H9 (cell line): ENCODE measurements around the gene EHBP1. TPM values are rescaled to one million over a fixed set of nuclear protein-coding genes. Genes with fewer than 3 reads are reported as not detected.

Experiments
- DNase-seq: peaks from one replicate; pipeline ENCODE4 v3.0.0-alpha.2; 2017
- H2AFZ ChIP-seq: one replicate; pipeline ENCODE4 v1.6.1; 2013; ENCODE audit warnings: mild to moderate bottlenecking, low read length, control low read depth, moderate library complexity
- H2AK5ac ChIP-seq: 2 replicates; pipeline ENCODE4 v1.6.1; 2013; ENCODE audit warnings: low read length, control low read depth, mixed read lengths; ENCODE audit not compliant: insufficient read length
- H2BK120ac ChIP-seq: one replicate; pipeline ENCODE4 v1.6.1; 2013; ENCODE audit warnings: low read depth, mild to moderate bottlenecking, low read length, control low read depth, inconsistent platforms; ENCODE audit not compliant: poor library complexity, severe bottlenecking
- H2BK12ac ChIP-seq: 2 replicates; pipeline ENCODE4 v1.6.1; 2013; ENCODE audit warnings: low read length, control low read depth, mixed read lengths, low read depth; ENCODE audit not compliant: insufficient read length
- H2BK15ac ChIP-seq: 2 replicates; pipeline ENCODE4 v1.6.1; 2013; ENCODE audit warnings: low read depth, low read length, control low read depth
- H2BK20ac ChIP-seq: one replicate; pipeline ENCODE4 v1.6.1; 2013; ENCODE audit warnings: low read depth, mild to moderate bottlenecking, low read length, control low read depth, inconsistent platforms; ENCODE audit not compliant: poor library complexity, severe bottlenecking
- H2BK5ac ChIP-seq: 2 replicates; pipeline ENCODE4 v1.6.1; 2013; ENCODE audit warnings: low read length, control low read depth, mixed read lengths; ENCODE audit not compliant: insufficient read length
- H3K14ac ChIP-seq: 2 replicates; pipeline ENCODE4 v1.6.1; 2013; ENCODE audit warnings: low read length, control low read depth; ENCODE audit not compliant: insufficient read depth
- H3K18ac ChIP-seq: 2 replicates; pipeline ENCODE4 v1.6.1; 2013; ENCODE audit warnings: low read depth, mild to moderate bottlenecking, mixed read lengths, low read length, control low read depth; ENCODE audit not compliant: insufficient read length
- H3K23ac ChIP-seq: 2 replicates; pipeline ENCODE4 v1.6.1; 2013; ENCODE audit warnings: low read length, control low read depth, mixed read lengths, low read depth; ENCODE audit not compliant: insufficient read length
- H3K23me2 ChIP-seq: 2 replicates; pipeline ENCODE4 v1.6.1; 2013; ENCODE audit warnings: low read depth, mild to moderate bottlenecking, mixed read lengths, low read length, control low read depth; ENCODE audit not compliant: insufficient read length, poor library complexity, severe bottlenecking
- H3K27ac ChIP-seq: 2 replicates; pipeline ENCODE4 v1.5.1; 2013; ENCODE audit warnings: low read length, control low read depth, mixed read lengths, low read depth; ENCODE audit not compliant: insufficient read length
- H3K27me3 ChIP-seq: 2 replicates; pipeline ENCODE4 v1.6.1; 2013; ENCODE audit warnings: low read length, control low read depth, inconsistent platforms; ENCODE audit not compliant: insufficient read depth
- H3K4ac ChIP-seq: 2 replicates; pipeline ENCODE4 v1.6.1; 2013; ENCODE audit warnings: low read depth, mild to moderate bottlenecking, control low read depth, inconsistent platforms, low read length, moderate library complexity
- H3K4me1 ChIP-seq: 2 replicates; pipeline ENCODE4 v1.6.1; 2013; ENCODE audit warnings: low read length, control low read depth, inconsistent platforms; ENCODE audit not compliant: insufficient read depth
- H3K4me2 ChIP-seq: 2 replicates; pipeline ENCODE4 v1.6.1; 2013; ENCODE audit warnings: low read length, control low read depth, mixed read lengths; ENCODE audit not compliant: insufficient read length, insufficient read depth
- H3K56ac ChIP-seq: 2 replicates; pipeline ENCODE4 v1.6.1; 2013; ENCODE audit warnings: low read depth, mild to moderate bottlenecking, mixed read lengths, low read length, control low read depth; ENCODE audit not compliant: insufficient read length
- H3K79me1 ChIP-seq: 2 replicates; pipeline ENCODE4 v1.6.1; 2013; ENCODE audit warnings: low read depth, mild to moderate bottlenecking, moderate library complexity, low read length, control low read depth, inconsistent platforms; ENCODE audit not compliant: insufficient read depth, poor library complexity, severe bottlenecking
- H3K79me2 ChIP-seq: 2 replicates; pipeline ENCODE4 v1.6.1; 2013; ENCODE audit warnings: low read length, control low read depth, inconsistent platforms; ENCODE audit not compliant: insufficient read depth
- H3K9ac ChIP-seq: 2 replicates; pipeline ENCODE4 v1.6.1; 2013; ENCODE audit warnings: low read length, control low read depth, mixed read lengths; ENCODE audit not compliant: insufficient read length; ENCODE audit errors: extremely low read depth
- H3K9me3 ChIP-seq: one replicate; pipeline ENCODE4 v1.6.1; 2013; ENCODE audit warnings: low read depth, low read length, inconsistent platforms; ENCODE audit not compliant: control insufficient read depth
- H3T11ph ChIP-seq: one replicate; pipeline ENCODE4 v1.6.1; 2013; ENCODE audit warnings: mild to moderate bottlenecking, low read length, control low read depth, inconsistent platforms
- H4K20me1 ChIP-seq: one replicate; pipeline ENCODE4 v1.6.1; 2013; ENCODE audit not compliant: control insufficient read depth, insufficient read length, insufficient read depth
- H4K5ac ChIP-seq: 2 replicates; pipeline ENCODE4 v1.6.1; 2013; ENCODE audit warnings: low read depth, mild to moderate bottlenecking, mixed read lengths, low read length, control low read depth; ENCODE audit not compliant: insufficient read length
- H4K8ac ChIP-seq: replicated peaks from 2 replicates; pipeline ENCODE4 v1.6.1; 2013; ENCODE audit warnings: low read length, control low read depth, mixed read lengths, low read depth; ENCODE audit not compliant: insufficient read length
- H4K91ac ChIP-seq: 2 replicates; pipeline ENCODE4 v1.6.1; 2013; ENCODE audit warnings: low read depth, mild to moderate bottlenecking, moderate library complexity, mixed read lengths, low read length, control low read depth; ENCODE audit not compliant: insufficient read length
- H3K27ac Mint-ChIP-seq, 3 experiments: 2 replicates in 2 of 3; 3 replicates in 1 of 3; pipeline ENCODE4 v1.8.0; 2020 to 2021; ENCODE audit warnings: mixed read lengths in 3 of 3, mild to moderate bottlenecking in 1 of 3, moderate library complexity in 1 of 3
- H3K27me3 Mint-ChIP-seq: 2 replicates; pipeline ENCODE4 v1.8.0; 2021; ENCODE audit warnings: low read depth, mild to moderate bottlenecking, moderate library complexity, mixed read lengths
- H3K36me3 Mint-ChIP-seq, 3 experiments: 2 replicates in 2 of 3; 3 replicates in 1 of 3; pipeline ENCODE4 v1.8.0; 2020 to 2021; ENCODE audit warnings: low read depth in 3 of 3, mixed read lengths in 3 of 3; ENCODE audit not compliant: insufficient read depth in 1 of 3
- H3K4me1 Mint-ChIP-seq, 2 experiments: 2 replicates each; pipeline ENCODE4 v1.8.0; 2020; ENCODE audit warnings: mixed read lengths in 2 of 2
- H3K4me3 Mint-ChIP-seq, 2 experiments: 2 replicates in 1 of 2; 3 replicates in 1 of 2; pipeline ENCODE4 v1.8.0; 2020 to 2021; ENCODE audit warnings: mild to moderate bottlenecking in 2 of 2, mixed read lengths in 2 of 2, moderate library complexity in 1 of 2
- H3K9me3 Mint-ChIP-seq, 2 experiments: 2 replicates in 1 of 2; 3 replicates in 1 of 2; pipeline ENCODE4 v1.8.0; 2020; ENCODE audit warnings: mild to moderate bottlenecking in 2 of 2, mixed read lengths in 2 of 2, moderate library complexity in 1 of 2
- CTCF ChIP-seq: fragments of 200-600 bp; sonication (generic); conservative IDR thresholded peaks from 3 replicates; pipeline ENCODE4 v1.8.0; 2021; ENCODE audit warnings: antibody characterized with exemption, mild to moderate bottlenecking
- WGBS: extraction: QIAGEN DNeasy Blood & Tissue Kit; methylation state at CpG from one replicate; pipeline ENCODE4 v1.1.7; 2013; ENCODE audit warnings: missing lambda C conversion rate, low lambda C conversion rate, mixed read lengths; ENCODE audit not compliant: insufficient read length; ENCODE audit errors: extremely low coverage; 5-methylcytosine and 5-hydroxymethylcytosine counted together
- total RNA-seq: library from RNA; stranded (reverse); gene quantifications from 2 replicates; pipeline ENCODE4 v1.2.1, GENCODE V29; 2021

Gene EHBP1
- total RNA-seq, 1 experiment from 2014 or later: 35.6 TPM

GRCh38 chr2:63046961-63047320 is 341.4 kb downstream of the EHBP1 start:
- DNase-seq: no peak
- Histone ChIP-seq H3K79me1 (no peaks in the 10 kb centered on the region), H3K9ac (no peak overlapping the region), H3K14ac (no peak overlapping the region), H3K4me2 (peak overlapping the region; percentile 66), H3K27ac (no peak overlapping the region), H4K91ac (no peak overlapping the region), H2BK120ac (no peak overlapping the region), H2BK12ac (no peak overlapping the region), H4K20me1 (no peaks in the 10 kb centered on the region), H3K27me3 (peaks cover 24% of the 10 kb centered on the region), H4K5ac (no peak overlapping the region), H3K9me3 (no peaks in the 10 kb centered on the region), H3K18ac (no peak overlapping the region), H3K23ac (no peak overlapping the region), H3T11ph (no peak overlapping the region), H2BK20ac (no peak overlapping the region), H4K8ac (no peak overlapping the region), H3K4ac (no peak overlapping the region), H2BK15ac (no peak overlapping the region), H2BK5ac (no peak overlapping the region), H2AFZ (no peak overlapping the region), H3K56ac (no peak overlapping the region), H3K79me2 (no peaks in the 10 kb centered on the region), H3K4me1 (peaks cover 3% of the 10 kb centered on the region; the same call in 1 of the 2 replicates), H3K23me2 (peaks cover 59% of the 10 kb centered on the region), H2AK5ac (no peak overlapping the region)
- Mint-ChIP-seq H3K4me1 (peaks cover 61 to 66% of the 10 kb centered on the region in 2 experiments), H3K27ac (0 out of 7 replicates have a peak overlapping the region, but pooled peaks of 1 of the 3 experiments have one; percentile 35), H3K4me3 (peak overlapping the region; percentile 59 to 86), H3K9me3 (peaks cover 0 to 2% of the 10 kb centered on the region in 2 experiments; a peak in 3 of 5 replicates), H3K36me3 (no peaks in the 10 kb centered on the region; a peak in 1 of 7 replicates), H3K27me3 (peaks cover 76% of the 10 kb centered on the region)
- no CpG with 5 or more reads among the region's 8 CpGs for WGBS
- no peak for TF ChIP-seq CTCF
